Measurements from ENCODE around the gene MYO1E. TPM values are rescaled to one million over a fixed set of nuclear protein-coding genes. Genes with fewer than 3 reads are reported as not detected.
A peak's percentile ranks its signal among the peaks of the same experiment; 100 is the strongest.
"Not testable (repeated sequence)": the region's sequence is repeated elsewhere in the genome, so short reads cannot be mapped to it uniquely, and the experiment has no call there.

MYO1E gene
- total RNA-seq, 6 experiments from 2014 or later = 45.2 to 139 (median 68.9) TPM

- Histone ChIP-seq H3K9me3 (no peaks in the 10 kb centered on the region), H3K36me3 (no peaks in the 10 kb centered on the region), H3K4me1 (peaks cover 0 to 10% (median 0%) of the 10 kb centered on the region in 4 donors), H3K27me3 (no peaks in the 10 kb centered on the region), H3K4me3 (no peak overlapping the region), H3K27ac (no peak overlapping the region)
- DNase-seq (no peak), ATAC-seq (no peak)
- intact Hi-C loops (cut with DNase I) = no loop called here
- 80% methylated on average over 7 of the region's 7 CpGs for WGBS (ENCODE audit: insufficient coverage, low coverage, low lambda C conversion rate, missing lambda C conversion rate)
- no peak for TF ChIP-seq CTCF (IDR thresholded peaks at IDR 0.05)
- TF ChIP-seq POLR2A (IDR thresholded peaks at IDR 0.05) = no peak
These were observed 32.4 kb upstream of the MYO1E start for GRCh38 chr15:59405079-59405478.

- DNase-seq (no peak), ATAC-seq (peak in 2 of 4 donors; percentile 23 to 36)
- 54% methylated on average over 15 of the region's 15 CpGs for WGBS (ENCODE audit: insufficient coverage, low coverage, low lambda C conversion rate, missing lambda C conversion rate)
- no peak overlapping the region for H3K4me3 ChIP-seq
- TF ChIP-seq CTCF (IDR thresholded peaks at IDR 0.05) = no peak
- TF ChIP-seq POLR2A (IDR thresholded peaks at IDR 0.05) = no peak
- H3K36me3 ChIP-seq = no peaks in the 10 kb centered on the region
- intact Hi-C loops (cut with DNase I) = no loop called here
- no peak overlapping the region for H3K27ac ChIP-seq
- no peaks in the 10 kb centered on the region for H3K27me3 ChIP-seq
- peaks cover 0 to 9% (median 0%) of the 10 kb centered on the region in 4 donors for H3K4me1 ChIP-seq
- H3K9me3 ChIP-seq = no peaks in the 10 kb centered on the region
These were observed 29.3 kb upstream of the MYO1E start for GRCh38 chr15:59401824-59402569.

- H3K36me3 ChIP-seq; H3K27me3 ChIP-seq; intact Hi-C loops (cut with DNase I); H3K4me3 ChIP-seq; H3K4me1 ChIP-seq; H3K27ac ChIP-seq; H3K9me3 ChIP-seq; DNase-seq: not testable (repeated sequence)
- 70% methylated on average over 10 of the region's 10 CpGs for WGBS (ENCODE audit: insufficient coverage, low coverage, low lambda C conversion rate, missing lambda C conversion rate)
- peak in 1 of 4 donors; percentile 33 for ATAC-seq
These were observed 28.6 kb upstream of the MYO1E start for GRCh38 chr15:59401051-59401823.

GRCh38 chr15:59400103-59400813 lies 27.6 kb upstream of the MYO1E start:
- Histone ChIP-seq H3K27ac (no peak overlapping the region), H3K27me3 (no peaks in the 10 kb centered on the region), H3K36me3 (no peaks in the 10 kb centered on the region), H3K4me1 (peaks cover 0 to 9% (median 0%) of the 10 kb centered on the region in 4 donors), H3K4me3 (no peak overlapping the region), H3K9me3 (no peaks in the 10 kb centered on the region)
- 89% methylated on average over 10 of the region's 13 CpGs for WGBS (ENCODE audit: insufficient coverage, low coverage, low lambda C conversion rate, missing lambda C conversion rate)
- DNase-seq (no peak), ATAC-seq (no peak)
- TF ChIP-seq CTCF (IDR thresholded peaks at IDR 0.05) = no peak
- no peak for TF ChIP-seq POLR2A (IDR thresholded peaks at IDR 0.05)
- intact Hi-C loops (cut with DNase I) = no loop called here
